Measurements from ENCODE around the gene HTR1D.

The HTR1D gene

GRCh38 chr1:23187637-23188036 is 29.7 kb downstream of the HTR1D start:
- no peak for DNase-seq (ENCODE audit: extremely low read depth in 1 of 2, low read depth in 1 of 2)

- DNase-seq (ENCODE audit: extremely low read depth in 1 of 2, low read depth in 1 of 2) = no peak
Measured at GRCh38 chr1:23185381-23185780, 31.9 kb downstream of the HTR1D start.

GRCh38 chr1:23184212-23184934 is 32.9 kb downstream of the HTR1D start:
- no peak for DNase-seq (ENCODE audit: extremely low read depth in 1 of 2, low read depth in 1 of 2)

- DNase-seq (ENCODE audit: extremely low read depth in 1 of 2, low read depth in 1 of 2) = no peak
Measured at GRCh38 chr1:23179862-23180261, 37.4 kb downstream of the HTR1D start.

GRCh38 chr1:23178950-23179349 is 38.4 kb downstream of the HTR1D start:
- no peak for DNase-seq (ENCODE audit: extremely low read depth in 1 of 2, low read depth in 1 of 2)

GRCh38 chr1:23178414-23178813 is 38.9 kb downstream of the HTR1D start:
- DNase-seq (ENCODE audit: extremely low read depth in 1 of 2, low read depth in 1 of 2) = no peak

- peak; percentile 25 to 28 for DNase-seq (ENCODE audit: extremely low read depth in 1 of 2, low read depth in 1 of 2)
Measured at GRCh38 chr1:23177438-23178380, 39.6 kb downstream of the HTR1D start.

GRCh38 chr1:23177031-23177430 is 40.3 kb downstream of the HTR1D start:
- no peak for DNase-seq (ENCODE audit: extremely low read depth in 1 of 2, low read depth in 1 of 2)

- no peak for DNase-seq (ENCODE audit: extremely low read depth in 1 of 2, low read depth in 1 of 2)
Measured at GRCh38 chr1:23174426-23175110, 42.7 kb downstream of the HTR1D start.

- DNase-seq (ENCODE audit: extremely low read depth in 1 of 2, low read depth in 1 of 2) = no peak
Measured at GRCh38 chr1:23171181-23171755, 46.0 kb downstream of the HTR1D start.

GRCh38 chr1:23169727-23170335 is 47.5 kb downstream of the HTR1D start:
- no peak for DNase-seq (ENCODE audit: extremely low read depth in 1 of 2, low read depth in 1 of 2)

- DNase-seq (ENCODE audit: extremely low read depth in 1 of 2, low read depth in 1 of 2) = no peak
Measured at GRCh38 chr1:23169195-23169575, 48.1 kb downstream of the HTR1D start.

- peak; percentile 58 to 75 for DNase-seq (ENCODE audit: extremely low read depth in 1 of 2, low read depth in 1 of 2)
Measured at GRCh38 chr1:23168445-23169194, 48.7 kb downstream of the HTR1D start, which contains the start of gene LUZP1. TSS of gene LUZP1 (minus strand) at chr1:23168856.

GRCh38 chr1:23168079-23168444 is 49.2 kb downstream of the HTR1D start:
- DNase-seq (ENCODE audit: extremely low read depth in 1 of 2, low read depth in 1 of 2) = no peak

GRCh38 chr1:23167353-23168078 is 49.8 kb downstream of the HTR1D start:
- no peak for DNase-seq (ENCODE audit: extremely low read depth in 1 of 2, low read depth in 1 of 2)

GRCh38 chr1:23166854-23167253 is 50.4 kb downstream of the HTR1D start:
- DNase-seq (ENCODE audit: extremely low read depth in 1 of 2, low read depth in 1 of 2) = no peak

GRCh38 chr1:23163395-23163794 is 53.9 kb downstream of the HTR1D start:
- DNase-seq (ENCODE audit: extremely low read depth in 1 of 2, low read depth in 1 of 2) = no peak

GRCh38 chr1:23159963-23160877 is 57.1 kb downstream of the HTR1D start:
- no peak for DNase-seq (ENCODE audit: extremely low read depth in 1 of 2, low read depth in 1 of 2)

Data from stimulated activated CD8-positive, alpha-beta memory T cell treated with anti-CD3 and anti-CD28 coated beads, Interleukin-7, amount 100 ng/mL, for 48 hours (primary cell).